Breast epithelium (tissue), 3 donors: Measurements from ENCODE around the gene SPZ1.

ENCODE experiments used
- CTCF ChIP-seq, 3 donors: fragments of 450-650 bp; IDR thresholded peaks; one replicate each; pipeline ENCODE4 v1.5.1; 2016 to 2017; ENCODE audit warnings: antibody characterized with exemption in 3 of 3, mild to moderate bottlenecking in 3 of 3, moderate library complexity in 3 of 3
- POLR2AphosphoS5 ChIP-seq, 3 donors: sonication (generic); formaldehyde crosslinking; IDR thresholded peaks; one replicate each; pipeline ENCODE4 v1.6.1; 2017; ENCODE audit warnings: antibody characterized with exemption in 3 of 3

- TF ChIP-seq POLR2AphosphoS5 (IDR thresholded peaks at IDR 0.05) = no peak
- no peak for TF ChIP-seq CTCF (IDR thresholded peaks at IDR 0.05)
Observed at GRCh38 chr5:80288177-80288576, 31.6 kb upstream of the SPZ1 start.
